Measurements from ENCODE around the gene NF1. TPM values are rescaled to one million over a fixed set of nuclear protein-coding genes. Genes with fewer than 3 reads are reported as not detected.

The NF1 gene
- total RNA-seq, 4 donors from 2014 or later, result 15.6 to 48.4 (median 26.9) TPM

DNA sequence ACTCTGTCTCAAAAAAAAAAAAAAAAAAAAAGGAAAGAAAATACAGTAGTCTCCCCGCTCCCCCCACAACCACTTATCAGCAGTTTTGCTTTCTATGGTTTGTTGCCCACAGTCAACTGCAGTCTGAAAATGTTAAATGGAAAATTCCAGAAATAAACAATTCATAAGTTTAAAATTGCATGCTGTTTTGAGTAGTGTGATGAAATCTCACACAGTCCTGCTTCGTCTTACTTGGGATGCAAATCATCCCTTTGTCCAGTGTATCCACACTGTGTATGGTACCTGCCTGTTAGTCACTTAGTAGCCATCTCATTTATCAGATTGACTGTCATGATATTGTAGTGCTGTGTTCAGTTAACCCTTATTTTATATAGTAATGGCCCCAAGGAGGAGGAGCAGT is 41.5 kb downstream of the NF1 start:
- Histone ChIP-seq H3K27me3 (no peaks in the 10 kb centered on the region), H3K36me3 (peaks cover 0 to 10% (median 0%) of the 10 kb centered on the region in 3 donors), H3K4me3 (no peak overlapping the region), H3K27ac (no peak overlapping the region), H3K9me3 (no peaks in the 10 kb centered on the region), H3K4me1 (peaks cover 0 to under 1% (median 0%) of the 10 kb centered on the region in 3 donors)
- intact Hi-C loops (cut with DNase I), result no loop called here
- TF ChIP-seq CTCF (IDR thresholded peaks at IDR 0.05) (no peak), POLR2A (IDR thresholded peaks at IDR 0.05) (no peak)
- no peak for DNase-seq
- 85 to 100% methylated on average over 2 of the region's 2 CpGs for WGBS, 2 donors

DNA sequence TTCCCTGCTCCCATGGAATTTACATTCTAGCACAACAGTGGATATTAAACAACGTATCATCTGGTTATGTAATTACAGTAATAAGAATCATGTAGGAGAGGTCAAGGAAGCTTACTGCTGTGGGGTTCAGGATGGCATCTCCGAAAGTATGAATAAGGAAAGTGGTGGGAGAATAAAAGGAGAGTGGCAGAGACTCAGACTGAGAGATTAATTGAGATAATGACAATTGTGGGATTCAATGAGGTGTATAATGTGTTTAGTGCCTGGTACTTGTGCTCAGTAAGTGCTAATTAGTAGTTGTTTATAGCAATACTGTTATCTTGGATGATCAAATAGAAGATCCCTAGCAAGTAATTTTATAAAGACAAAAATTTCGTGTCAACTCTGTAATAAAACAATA is 45.3 kb downstream of the NF1 start:
- no peaks in the 10 kb centered on the region for H3K27me3 ChIP-seq
- H3K4me1 ChIP-seq, result no peaks in the 10 kb centered on the region
- intact Hi-C loops (cut with DNase I), result no loop called here
- no peak for DNase-seq
- 81 to 84% methylated on average over 3 of the region's 3 CpGs for WGBS, 2 donors
- H3K9me3 ChIP-seq, result no peaks in the 10 kb centered on the region
- TF ChIP-seq CTCF (IDR thresholded peaks at IDR 0.05) (no peak), POLR2A (IDR thresholded peaks at IDR 0.05) (no peak)
- H3K4me3 ChIP-seq, result no peak overlapping the region
- H3K27ac ChIP-seq, result no peak overlapping the region
- H3K36me3 ChIP-seq, result peaks cover 0 to 10% (median 0%) of the 10 kb centered on the region in 3 donors

DNA sequence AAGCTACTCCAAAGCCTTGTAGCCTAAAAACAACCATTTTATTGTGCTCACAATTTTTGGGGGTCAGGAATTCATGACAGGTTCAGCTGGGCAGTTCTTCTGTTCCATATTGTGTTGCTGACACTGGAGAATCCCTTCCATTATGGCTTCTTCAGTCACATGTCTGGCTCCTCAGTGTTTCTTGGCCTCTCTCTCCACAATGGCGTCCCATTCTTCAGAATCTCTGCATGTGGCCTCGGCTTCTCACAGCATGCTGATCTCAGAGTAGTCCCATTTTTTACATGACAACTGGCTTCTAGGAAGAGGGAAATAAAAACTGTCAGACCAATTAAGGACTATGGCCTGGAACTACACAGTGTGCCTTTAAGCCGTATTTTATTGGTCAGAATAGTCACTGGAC is 49.7 kb downstream of the NF1 start:
- TF ChIP-seq POLR2A (IDR thresholded peaks at IDR 0.05), result no peak
- no peak for TF ChIP-seq CTCF (IDR thresholded peaks at IDR 0.05)
- Histone ChIP-seq H3K36me3 (peaks cover 0 to 6% (median 0%) of the 10 kb centered on the region in 3 donors), H3K27me3 (no peaks in the 10 kb centered on the region), H3K27ac (no peak overlapping the region), H3K9me3 (no peaks in the 10 kb centered on the region), H3K4me3 (no peak overlapping the region), H3K4me1 (no peaks in the 10 kb centered on the region)
- DNase-seq, result no peak
- intact Hi-C loops (cut with DNase I), result no loop called here
- 92 to 100% methylated on average over 2 to 3 of the region's 3 CpGs for WGBS, 2 donors

- Histone ChIP-seq H3K36me3 (peaks cover 0 to 6% (median 0%) of the 10 kb centered on the region in 3 donors), H3K4me1 (no peaks in the 10 kb centered on the region), H3K27me3 (no peaks in the 10 kb centered on the region), H3K4me3 (no peak overlapping the region), H3K27ac (no peak overlapping the region), H3K9me3 (no peaks in the 10 kb centered on the region)
- TF ChIP-seq POLR2A (IDR thresholded peaks at IDR 0.05) (no peak), CTCF (IDR thresholded peaks at IDR 0.05) (no peak)
- DNase-seq, result no peak
- 81 to 85% methylated on average over 7 of the region's 7 CpGs for WGBS, 2 donors
- intact Hi-C loops (cut with DNase I), result no loop called here
These were observed 50.1 kb downstream of the NF1 start for GRCh38 chr17:31144836-31145235.

GRCh38 chr17:31147507-31148202 is 52.9 kb downstream of the NF1 start:
- no peak for TF ChIP-seq POLR2A (IDR thresholded peaks at IDR 0.05)
- TF ChIP-seq CTCF (IDR thresholded peaks at IDR 0.05), result no peak
- Histone ChIP-seq H3K36me3 (peaks cover 0 to 6% (median 0%) of the 10 kb centered on the region in 3 donors), H3K4me3 (no peak overlapping the region), H3K27ac (no peak overlapping the region), H3K9me3 (no peaks in the 10 kb centered on the region), H3K4me1 (no peaks in the 10 kb centered on the region), H3K27me3 (no peaks in the 10 kb centered on the region)
- intact Hi-C loops (cut with DNase I), result no loop called here
- 63 to 69% methylated on average over 3 of the region's 3 CpGs for WGBS, 2 donors
- DNase-seq, result no peak
